ENCODE data around the gene SH3BP4.

SH3BP4 gene

GRCh38 chr2:235097196-235097595 is 145.4 kb downstream of the SH3BP4 start:
- no peak for DNase-seq

GRCh38 chr2:235098269-235098668 is 146.5 kb downstream of the SH3BP4 start:
- no peak for DNase-seq

DNA sequence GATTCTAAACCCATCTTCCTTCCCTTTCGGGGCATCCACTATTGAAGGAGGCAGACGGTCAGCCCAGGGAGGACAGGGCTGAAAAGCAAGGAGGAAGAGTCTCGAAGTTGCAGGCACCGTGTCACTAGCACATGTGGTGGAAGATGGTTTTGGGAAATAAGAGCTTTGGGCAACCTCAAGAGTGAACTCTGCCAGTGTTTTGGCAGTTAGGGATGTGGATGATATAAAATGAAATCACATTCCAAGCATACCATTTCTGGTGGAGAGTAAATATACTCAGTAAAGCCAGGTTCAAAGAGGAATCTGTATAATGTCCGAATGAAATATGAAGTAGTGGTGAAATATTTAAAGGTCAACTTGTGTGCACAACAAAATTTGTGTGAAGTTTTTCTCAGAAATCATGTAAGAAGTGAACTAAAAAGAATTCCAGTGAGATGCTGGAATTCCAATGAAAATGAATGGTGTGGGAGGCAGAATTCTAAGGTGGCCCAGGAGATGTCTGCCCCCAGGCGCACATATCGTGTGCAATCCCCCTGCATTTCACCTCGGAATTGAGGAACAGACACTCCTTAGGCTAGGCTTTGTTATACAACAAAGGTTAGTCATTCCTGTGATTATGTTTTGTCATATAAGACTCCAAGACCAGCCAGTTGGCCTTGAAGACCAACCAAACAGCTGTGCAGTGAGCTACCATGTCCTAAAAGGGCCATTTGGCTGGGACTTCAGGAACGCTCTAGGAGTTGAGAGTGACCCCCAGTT is 147.1 kb downstream of the SH3BP4 start:
- DNase-seq = no peak

DNA sequence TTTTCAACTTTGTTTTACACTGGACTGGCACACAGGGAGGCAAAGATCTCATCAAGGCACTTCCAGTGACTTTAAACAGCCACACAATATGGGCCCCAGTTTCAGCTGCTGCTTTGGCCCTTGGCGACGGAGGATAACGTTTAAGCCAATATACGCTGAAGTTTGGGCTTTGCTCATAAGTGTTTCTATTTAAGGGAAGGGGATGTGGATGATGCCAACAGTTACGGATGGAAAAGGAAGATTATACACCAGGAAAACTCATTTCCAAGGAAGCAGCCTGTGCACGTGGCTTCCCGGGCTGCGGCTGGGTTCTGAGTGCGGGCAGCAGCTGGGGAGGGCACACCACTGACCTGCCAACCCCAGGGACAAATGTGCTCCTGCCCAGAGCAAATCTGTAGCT is 151.1 kb downstream of the SH3BP4 start:
- DNase-seq = no peak
